Activated T-cell treated with anti-CD3 and anti-CD28 coated beads, Interleukin-2, amount 50 U/mL, for 1 hour (primary cell): ENCODE results near the gene NSRP1.
"Not testable (repeated sequence)": the region's sequence is repeated elsewhere in the genome, so short reads cannot be mapped to it uniquely, and the experiment has no call there.

Experiments
- DNase-seq: peaks from one replicate; pipeline ENCODE4 v3.0.0-alpha.2; 2020

The NSRP1 gene

GRCh38 chr17:30225112-30225511 lies 108.5 kb downstream of the NSRP1 start:
- no peak for DNase-seq

- no peak for DNase-seq
Observed at GRCh38 chr17:30225919-30226553, 109.4 kb downstream of the NSRP1 start.

- DNase-seq, result no peak
Observed at GRCh38 chr17:30226878-30227277, 110.3 kb downstream of the NSRP1 start.

GRCh38 chr17:30228011-30228410 lies 111.4 kb downstream of the NSRP1 start:
- no peak for DNase-seq

GRCh38 chr17:30229012-30229411 lies 112.4 kb downstream of the NSRP1 start:
- no peak for DNase-seq

GRCh38 chr17:30230009-30230408 lies 113.4 kb downstream of the NSRP1 start:
- not testable (repeated sequence) for DNase-seq

GRCh38 chr17:30230596-30231125 lies 114.0 kb downstream of the NSRP1 start:
- no peak for DNase-seq

GRCh38 chr17:30232015-30232823 lies 115.6 kb downstream of the NSRP1 start:
- DNase-seq, result no peak

- no peak for DNase-seq
Observed at GRCh38 chr17:30232824-30233427, 116.3 kb downstream of the NSRP1 start.

GRCh38 chr17:30234296-30234695 lies 117.7 kb downstream of the NSRP1 start:
- DNase-seq, result no peak

GRCh38 chr17:30234964-30235363 lies 118.3 kb downstream of the NSRP1 start:
- no peak for DNase-seq

GRCh38 chr17:30235386-30236296 lies 119.0 kb downstream of the NSRP1 start, which contains the start of gene SLC6A4:
TSS of gene SLC6A4 (minus strand) at chr17:30235697. CDS start at chr17:30221958, 13,739 bp downstream.
- DNase-seq, result no peak
